ENCODE measurements around the gene ATP2C2. TPM values are rescaled to one million over a fixed set of nuclear protein-coding genes. Genes with fewer than 3 reads are reported as not detected.

The ATP2C2 gene
- total RNA-seq, 1 experiment from 2014 or later, result 4.0 TPM

- Histone ChIP-seq H3K27ac (ENCODE audit: insufficient read length, low read depth, low read length) (no peak overlapping the region), H2BK12ac (ENCODE audit: insufficient read length, low read depth, low read length) (no peak overlapping the region), H4K8ac (replicated peaks; ENCODE audit: insufficient read length, low read depth, low read length) (no peak overlapping the region), H3K18ac (ENCODE audit: insufficient read length, low read depth, low read length) (no peak overlapping the region), H3K4ac (ENCODE audit: low read depth, low read length) (no peak overlapping the region), H2BK5ac (ENCODE audit: insufficient read length, low read length) (no peak overlapping the region), H3K4me1 (ENCODE audit: insufficient read depth, low read length) (peaks cover 4% of the 10 kb centered on the region; the same call in 1 of the 2 replicates), H3T11ph (ENCODE audit: low read length) (no peak overlapping the region), H2AK5ac (ENCODE audit: insufficient read length, low read length) (no peak overlapping the region), H3K9me3 (ENCODE audit: control insufficient read depth, low read depth, low read length) (no peaks in the 10 kb centered on the region), H4K20me1 (ENCODE audit: control insufficient read depth, insufficient read depth, insufficient read length) (no peaks in the 10 kb centered on the region), H3K4me2 (ENCODE audit: insufficient read depth, insufficient read length, low read length) (no peak overlapping the region), H3K27me3 (ENCODE audit: insufficient read depth, low read length) (no peaks in the 10 kb centered on the region), H3K79me1 (ENCODE audit: insufficient read depth, low read depth, low read length, poor library complexity, severe bottlenecking) (no peaks in the 10 kb centered on the region), H3K14ac (ENCODE audit: insufficient read depth, low read length) (no peak overlapping the region), H3K56ac (ENCODE audit: insufficient read length, low read depth, low read length) (no peak overlapping the region), H3K23me2 (ENCODE audit: insufficient read length, low read depth, low read length, poor library complexity, severe bottlenecking) (no peaks in the 10 kb centered on the region), H2BK15ac (ENCODE audit: low read depth, low read length) (no peak overlapping the region), H2BK120ac (ENCODE audit: low read depth, low read length, poor library complexity, severe bottlenecking) (no peak overlapping the region), H3K9ac (ENCODE audit: extremely low read depth, insufficient read length, low read length) (no peak overlapping the region), H3K23ac (ENCODE audit: insufficient read length, low read depth, low read length) (no peak overlapping the region), H4K91ac (ENCODE audit: insufficient read length, low read depth, low read length) (no peak overlapping the region), H3K79me2 (ENCODE audit: insufficient read depth, low read length) (no peaks in the 10 kb centered on the region), H2BK20ac (ENCODE audit: low read depth, low read length, poor library complexity, severe bottlenecking) (no peak overlapping the region), H4K5ac (ENCODE audit: insufficient read length, low read depth, low read length) (no peak overlapping the region), H2AFZ (ENCODE audit: low read length) (no peak overlapping the region)
- no CpG with 5 or more reads among the region's 3 CpGs for WGBS (ENCODE audit: extremely low coverage, insufficient read length, low lambda C conversion rate)
- Mint-ChIP-seq H3K27ac (no peak overlapping the region), H3K4me1 (peaks cover 14 to 27% of the 10 kb centered on the region in 2 experiments), H3K9me3 (peaks cover 4 to 9% of the 10 kb centered on the region in 2 experiments), H3K4me3 (no peak overlapping the region; a peak in 1 of 5 replicates), H3K27me3 (ENCODE audit: low read depth) (peaks cover 6% of the 10 kb centered on the region), H3K36me3 (ENCODE audit: insufficient read depth in 1 of 3, low read depth in 3 of 3) (no peaks in the 10 kb centered on the region)
- DNase-seq, result no peak
- TF ChIP-seq, protein P1, sequence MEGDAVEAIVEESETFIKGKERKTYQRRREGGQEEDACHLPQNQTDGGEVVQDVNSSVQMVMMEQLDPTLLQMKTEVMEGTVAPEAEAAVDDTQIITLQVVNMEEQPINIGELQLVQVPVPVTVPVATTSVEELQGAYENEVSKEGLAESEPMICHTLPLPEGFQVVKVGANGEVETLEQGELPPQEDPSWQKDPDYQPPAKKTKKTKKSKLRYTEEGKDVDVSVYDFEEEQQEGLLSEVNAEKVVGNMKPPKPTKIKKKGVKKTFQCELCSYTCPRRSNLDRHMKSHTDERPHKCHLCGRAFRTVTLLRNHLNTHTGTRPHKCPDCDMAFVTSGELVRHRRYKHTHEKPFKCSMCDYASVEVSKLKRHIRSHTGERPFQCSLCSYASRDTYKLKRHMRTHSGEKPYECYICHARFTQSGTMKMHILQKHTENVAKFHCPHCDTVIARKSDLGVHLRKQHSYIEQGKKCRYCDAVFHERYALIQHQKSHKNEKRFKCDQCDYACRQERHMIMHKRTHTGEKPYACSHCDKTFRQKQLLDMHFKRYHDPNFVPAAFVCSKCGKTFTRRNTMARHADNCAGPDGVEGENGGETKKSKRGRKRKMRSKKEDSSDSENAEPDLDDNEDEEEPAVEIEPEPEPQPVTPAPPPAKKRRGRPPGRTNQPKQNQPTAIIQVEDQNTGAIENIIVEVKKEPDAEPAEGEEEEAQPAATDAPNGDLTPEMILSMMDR (conservative IDR thresholded peaks at IDR 0.05), result no peak
Measured at GRCh38 chr16:84379709-84380362, 11.5 kb downstream of the ATP2C2 start.

Data from H9 (cell line).